ENCODE measurements around the gene NMBR. TPM values are rescaled to one million over a fixed set of nuclear protein-coding genes. Genes with fewer than 3 reads are reported as not detected.

The NMBR gene
- total RNA-seq, 1 donor from 2014 or later, result 0.22 TPM

- Mint-ChIP-seq H3K4me1 (ENCODE audit: unreplicated experiment) (peaks cover 12% of the 10 kb centered on the region), H3K27ac (no peak overlapping the region), H3K36me3 (peaks cover 16% of the 10 kb centered on the region), H3K4me3 (no peak overlapping the region), H3K27me3 (no peaks in the 10 kb centered on the region), H3K9me3 (peaks cover 6% of the 10 kb centered on the region)
- no peak for DNase-seq (ENCODE audit: extremely low spot score, unreplicated experiment)
- TF ChIP-seq CTCF (conservative IDR thresholded peaks at IDR 0.05), result no peak
Observed at GRCh38 chr6:142182004-142182403, 35.1 kb upstream of the NMBR start.

GRCh38 chr6:142178129-142178528 is 31.2 kb upstream of the NMBR start:
- Mint-ChIP-seq H3K27me3 (no peaks in the 10 kb centered on the region), H3K9me3 (peaks cover 6% of the 10 kb centered on the region), H3K36me3 (peaks cover 36% of the 10 kb centered on the region), H3K4me3 (no peak overlapping the region), H3K27ac (no peak overlapping the region), H3K4me1 (ENCODE audit: unreplicated experiment) (no peaks in the 10 kb centered on the region)
- DNase-seq (ENCODE audit: extremely low spot score, unreplicated experiment), result no peak
- TF ChIP-seq CTCF (conservative IDR thresholded peaks at IDR 0.05), result no peak

GRCh38 chr6:142174703-142175102 is 27.8 kb upstream of the NMBR start:
- H3K4me3 Mint-ChIP-seq, result no peak overlapping the region
- no peaks in the 10 kb centered on the region for H3K4me1 Mint-ChIP-seq (ENCODE audit: unreplicated experiment)
- no peak overlapping the region for H3K27ac Mint-ChIP-seq
- DNase-seq (ENCODE audit: extremely low spot score, unreplicated experiment), result no peak
- peaks cover 6% of the 10 kb centered on the region for H3K9me3 Mint-ChIP-seq
- no peak for TF ChIP-seq CTCF (conservative IDR thresholded peaks at IDR 0.05)
- no peaks in the 10 kb centered on the region for H3K27me3 Mint-ChIP-seq
- peaks cover 40% of the 10 kb centered on the region for H3K36me3 Mint-ChIP-seq

- Mint-ChIP-seq H3K4me3 (no peak overlapping the region), H3K27me3 (no peaks in the 10 kb centered on the region), H3K27ac (no peak overlapping the region), H3K4me1 (ENCODE audit: unreplicated experiment) (no peaks in the 10 kb centered on the region), H3K36me3 (peaks cover 40% of the 10 kb centered on the region), H3K9me3 (peaks cover 6% of the 10 kb centered on the region)
- no peak for DNase-seq (ENCODE audit: extremely low spot score, unreplicated experiment)
- no peak for TF ChIP-seq CTCF (conservative IDR thresholded peaks at IDR 0.05)
Observed at GRCh38 chr6:142173980-142174379, 27.1 kb upstream of the NMBR start.

- Mint-ChIP-seq H3K27ac (no peak overlapping the region), H3K4me3 (no peak overlapping the region)
Observed at GRCh38 chr6:142172758-142173157, 25.8 kb upstream of the NMBR start.

More at GRCh38 chr6:142172758-142173157, 25.8 kb upstream of the NMBR start:
- Mint-ChIP-seq H3K27me3 (no peaks in the 10 kb centered on the region), H3K4me1 (ENCODE audit: unreplicated experiment) (no peaks in the 10 kb centered on the region), H3K9me3 (peaks cover 2% of the 10 kb centered on the region), H3K36me3 (peaks cover 34% of the 10 kb centered on the region)
- TF ChIP-seq CTCF (conservative IDR thresholded peaks at IDR 0.05), result no peak
- no peak for DNase-seq (ENCODE audit: extremely low spot score, unreplicated experiment)

All from type B pancreatic cell (in vitro differentiated cells).